Colonic mucosa (tissue), 4 donors: ENCODE measurements around the gene CCDC50. TPM values are rescaled to one million over a fixed set of nuclear protein-coding genes. Genes with fewer than 3 reads are reported as not detected.

Experiments used
- DNase-seq: peaks from one replicate; pipeline ENCODE4 v3.0.0-alpha.2; 2020
- H3K27ac ChIP-seq: fragments of 200-600 bp; one replicate; pipeline ENCODE4 v1.8.0; 2021
- H3K27me3 ChIP-seq: fragments of 200-600 bp; one replicate; pipeline ENCODE4 v1.8.0; 2021
- H3K36me3 ChIP-seq: fragments of 200-600 bp; one replicate; pipeline ENCODE4 v1.8.0; 2021
- H3K4me1 ChIP-seq: fragments of 200-600 bp; one replicate; pipeline ENCODE4 v1.8.0; 2021; ENCODE audit warnings: mild to moderate bottlenecking
- H3K4me3 ChIP-seq: fragments of 200-600 bp; one replicate; pipeline ENCODE4 v1.8.0; 2021
- H3K9ac ChIP-seq, 2 donors: one replicate each; pipeline ENCODE4 v1.7.0; 2013; ENCODE audit warnings: control low read depth in 2 of 2, low read depth in 2 of 2, low read length in 2 of 2
- H3K9me3 ChIP-seq: fragments of 200-600 bp; one replicate; pipeline ENCODE4 v1.8.0; 2021
- CTCF ChIP-seq: fragments of 200-600 bp; IDR thresholded peaks from one replicate; pipeline ENCODE4 v1.8.0; 2022; ENCODE audit warnings: antibody characterized with exemption, mild to moderate bottlenecking
- intact Hi-C: fragments of 100-400 bp; cut with DNase I; formaldehyde crosslinking; loops from one replicate; pipeline ENCODE4 v1.14.1; 2022
- total RNA-seq, 2 donors: library from RNA; stranded (reverse); fragmentation: NEBNext Ultra II Directional in 1 of 2; extraction: Animal tissue kit (Norgen Biotek cat#: 25700) in 1 of 2; gene quantifications; one replicate each; pipeline ENCODE4 v1.2.1, GENCODE V29; 2021
- donor health status: healthy.
- donor health status: DM: no; HTN: no; CAD: no.
- donor health status: DM: no; HTN: no; CAD: no.

The CCDC50 gene
- 10 to 100 TPM; 33.4 to 53.3 TPM for total RNA-seq

GRCh38 chr3:191328962-191329653, at the start of gene CCDC50:
Gene CCDC50, plus strand, starts transcription at chr3:191329394. Its CDS starts 281 bp downstream, at chr3:191329675.
- no peak for TF ChIP-seq CTCF
- peak within 1 kb of the TSS; percentile 78 for H3K27ac ChIP-seq
- no peaks in the 10 kb centered on the region for H3K36me3 ChIP-seq
- H3K9ac ChIP-seq, result peak within 1 kb of the TSS; percentile 85 to 87
- peak within 1 kb of the TSS; percentile 66 for H3K4me3 ChIP-seq
- intact Hi-C loops, result no loop called here
- DNase-seq, result peak; percentile 88
- H3K9me3 ChIP-seq, result no peaks in the 10 kb centered on the region
- H3K4me1 ChIP-seq, result no peaks in the 10 kb centered on the region
- H3K27me3 ChIP-seq, result no peaks in the 10 kb centered on the region

DNA sequence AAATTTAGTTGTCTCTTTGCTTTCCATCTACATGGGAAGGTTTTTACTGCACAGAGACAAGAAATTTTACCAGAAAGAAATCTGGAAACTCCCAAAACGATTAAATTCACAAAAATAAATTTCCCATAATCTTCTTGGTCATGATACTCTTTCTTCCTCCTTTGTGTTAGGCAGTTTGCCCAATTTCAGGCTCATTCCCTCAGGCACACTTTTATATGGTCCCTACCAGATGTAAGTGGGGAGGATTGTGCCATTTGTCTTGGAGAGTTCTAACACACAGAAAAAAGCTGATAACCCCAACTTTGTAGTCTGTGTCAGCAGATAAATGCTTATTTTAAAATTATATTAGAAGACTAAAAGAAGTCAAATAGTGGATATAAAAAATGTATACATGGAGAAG, 49.1 kb upstream of the CCDC50 start:
- intact Hi-C loops, result no loop called here

GRCh38 chr3:191280882-191281281, 48.3 kb upstream of the CCDC50 start:
- H3K4me3 ChIP-seq, result no peak overlapping the region
- H3K36me3 ChIP-seq, result no peaks in the 10 kb centered on the region
- intact Hi-C loops, result no loop called here
- no peaks in the 10 kb centered on the region for H3K27me3 ChIP-seq
- H3K27ac ChIP-seq, result no peak overlapping the region
- no peak for TF ChIP-seq CTCF
- DNase-seq, result no peak
- no peaks in the 10 kb centered on the region for H3K4me1 ChIP-seq
- H3K9me3 ChIP-seq, result no peaks in the 10 kb centered on the region
- no peak overlapping the region for H3K9ac ChIP-seq

More for the DNA sequence above, 49.1 kb upstream of the CCDC50 start:
- Histone ChIP-seq H3K27me3 (no peaks in the 10 kb centered on the region), H3K4me1 (no peaks in the 10 kb centered on the region), H3K36me3 (no peaks in the 10 kb centered on the region), H3K4me3 (no peak overlapping the region), H3K27ac (no peak overlapping the region), H3K9ac (no peak overlapping the region), H3K9me3 (no peaks in the 10 kb centered on the region)
- DNase-seq, result no peak
- no peak for TF ChIP-seq CTCF

DNA sequence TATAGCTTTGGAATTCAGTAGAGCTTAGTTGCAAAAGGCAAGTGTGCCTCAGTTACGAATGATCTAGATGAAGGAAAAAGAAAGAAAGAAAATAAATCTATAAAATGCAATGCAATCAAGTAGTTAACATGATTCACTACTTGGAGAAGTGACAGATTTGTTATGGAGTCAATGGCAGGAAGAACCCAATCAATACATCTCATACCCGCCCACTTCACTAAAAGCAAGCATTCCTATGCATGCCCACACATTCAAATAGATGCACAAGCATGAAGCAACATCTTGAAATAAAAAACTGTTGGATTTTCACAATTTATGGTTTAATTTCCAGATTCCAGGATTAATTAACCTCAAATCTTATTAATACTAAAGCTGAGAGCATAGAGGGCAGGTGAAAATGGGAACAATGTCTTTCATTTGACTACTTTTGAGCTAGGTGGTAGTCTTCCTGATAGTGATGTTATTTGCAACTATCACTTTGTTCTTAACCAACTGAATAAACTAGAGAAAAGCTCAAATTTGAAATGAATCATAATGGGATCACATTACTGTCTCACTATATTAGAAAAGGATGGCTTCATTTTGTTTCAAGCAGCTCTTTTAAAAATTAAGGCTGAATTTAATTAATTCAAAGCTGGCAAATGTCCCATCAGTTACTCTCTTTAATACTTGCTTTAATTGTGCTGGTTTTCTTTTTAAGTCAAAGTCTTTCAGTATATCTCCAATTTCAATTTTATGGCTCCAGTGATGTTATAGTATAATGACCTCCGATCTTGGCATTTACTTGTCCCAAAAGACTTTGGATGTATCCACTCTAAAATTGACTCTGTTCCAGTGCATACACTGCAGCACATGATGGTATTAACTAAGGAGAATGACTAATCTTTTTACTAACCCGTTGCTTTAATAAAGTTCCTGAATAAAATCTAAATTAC, 46.7 kb upstream of the CCDC50 start:
- TF ChIP-seq CTCF, result no peak
- H3K4me1 ChIP-seq, result no peaks in the 10 kb centered on the region
- H3K9ac ChIP-seq, result no peak overlapping the region
- intact Hi-C loops, result no loop called here
- H3K9me3 ChIP-seq, result no peaks in the 10 kb centered on the region
- no peak overlapping the region for H3K27ac ChIP-seq
- H3K4me3 ChIP-seq, result no peak overlapping the region
- H3K27me3 ChIP-seq, result no peaks in the 10 kb centered on the region
- DNase-seq, result no peak
- H3K36me3 ChIP-seq, result no peaks in the 10 kb centered on the region

GRCh38 chr3:191283400-191283799, 45.8 kb upstream of the CCDC50 start:
- Histone ChIP-seq H3K27me3 (no peaks in the 10 kb centered on the region), H3K27ac (no peak overlapping the region), H3K36me3 (no peaks in the 10 kb centered on the region), H3K9ac (no peak overlapping the region), H3K4me1 (no peaks in the 10 kb centered on the region), H3K9me3 (no peaks in the 10 kb centered on the region), H3K4me3 (no peak overlapping the region)
- intact Hi-C loops, result no loop called here
- DNase-seq, result no peak
- no peak for TF ChIP-seq CTCF
